SK-N-MC (cell line): ENCODE data around the gene BTNL8.

Experiments
- EZH2 ChIP-seq: fragments of 200-600 bp; sonication (generic); IDR thresholded peaks from one replicate; pipeline ENCODE4 v1.6.1; 2017; ENCODE audit warnings: antibody characterized with exemption
- POLR2AphosphoS5 ChIP-seq: IDR thresholded peaks from 2 replicates; pipeline ENCODE4 v1.6.1; 2012; ENCODE audit warnings: mild to moderate bottlenecking, low read depth, low read length, borderline replicate concordance

- TF ChIP-seq EZH2 (no peak), POLR2AphosphoS5 (no peak)
These were observed 78.9 kb downstream of the BTNL8 start for GRCh38 chr5:180977852-180978251.
